Smooth muscle cell (in vitro differentiated cells): ENCODE data around the gene PELI1. TPM values are rescaled to one million over a fixed set of nuclear protein-coding genes. Genes with fewer than 3 reads are reported as not detected.
"Not testable (repeated sequence)": the region's sequence is repeated elsewhere in the genome, so short reads cannot be mapped to it uniquely, and the experiment has no call there.

Experiments
- DNase-seq: peaks from one replicate; lab custom pipeline; 2025; ENCODE audit not compliant: unreplicated experiment; lab: John Stamatoyannopoulos, UW
- H2AFZ ChIP-seq: fragments of 200-600 bp; sonication (generic); 2 replicates; pipeline ENCODE4 v1.6.0; 2016; ENCODE audit warnings: antibody characterized with exemption, low read depth, mild to moderate bottlenecking
- H3F3A ChIP-seq: fragments of 200-600 bp; sonication (generic); 2 replicates; pipeline ENCODE4 v1.6.0; 2017; ENCODE audit warnings: antibody characterized with exemption, low read depth
- H3K27ac ChIP-seq: fragments of 200-600 bp; sonication (generic); 2 replicates; pipeline ENCODE4 v1.5.1; 2016; ENCODE audit warnings: low read depth, mild to moderate bottlenecking
- H3K27me3 ChIP-seq: fragments of 200-600 bp; sonication (generic); 2 replicates; pipeline ENCODE4 v1.6.1; 2016; ENCODE audit warnings: low read depth, mild to moderate bottlenecking
- H3K36me3 ChIP-seq: fragments of 200-600 bp; sonication (generic); 2 replicates; pipeline ENCODE4 v1.5.1; 2016; ENCODE audit warnings: low read depth
- H3K4me1 ChIP-seq: fragments of 200-600 bp; sonication (generic); 2 replicates; pipeline ENCODE4 v1.5.1; 2016; ENCODE audit warnings: low read depth
- H3K4me2 ChIP-seq: fragments of 200-600 bp; sonication (generic); 2 replicates; pipeline ENCODE4 v1.6.0; 2016; ENCODE audit warnings: mild to moderate bottlenecking
- H3K4me3 ChIP-seq: fragments of 200-600 bp; sonication (generic); 2 replicates; pipeline ENCODE4 v1.5.1; 2016; ENCODE audit warnings: mild to moderate bottlenecking
- H3K79me2 ChIP-seq: fragments of 200-600 bp; sonication (generic); 2 replicates; pipeline ENCODE4 v1.6.0; 2016; ENCODE audit warnings: low read depth, mild to moderate bottlenecking
- H3K9ac ChIP-seq: fragments of 200-600 bp; sonication (generic); 2 replicates; pipeline ENCODE4 v1.6.0; 2016; ENCODE audit warnings: low read depth
- H3K9me3 ChIP-seq: fragments of 200-600 bp; sonication (generic); replicated peaks from 2 replicates; pipeline ENCODE4 v1.5.1; 2016; ENCODE audit warnings: low read depth
- H4K20me1 ChIP-seq: fragments of 200-600 bp; sonication (generic); 2 replicates; pipeline ENCODE4 v1.6.0; 2016; ENCODE audit warnings: low read depth
- CTCF ChIP-seq: fragments of 200-600 bp; sonication (generic); IDR thresholded peaks from 2 replicates; pipeline ENCODE4 v1.5.1; 2017; ENCODE audit warnings: borderline replicate concordance, mild to moderate bottlenecking, antibody characterized with exemption; ENCODE audit not compliant: insufficient read depth, poor library complexity, severe bottlenecking
- WGBS: methylation state at CpG from one replicate; pipeline ENCODE4 v1.1.7; 2016; ENCODE audit warnings: low lambda C conversion rate; 5-methylcytosine and 5-hydroxymethylcytosine counted together
- polyA plus RNA-seq: library from polyadenylated mRNA; unstranded; fragments of >200 nt; fragmentation: Nextera tagmentation; extraction: Ambion mirVana; gene quantifications from 2 replicates; pipeline ENCODE4 v1.2.1, GENCODE V29; 2016
- total RNA-seq: library from RNA; depleted of rRNA; stranded (reverse); fragments of >200 nt; gene quantifications from 2 replicates; pipeline ENCODE4 v1.2.3, GENCODE V29; 2014

Gene PELI1
- total and polyA plus RNA-seq, 2 experiments from 2014 or later = 16.2 to 61.0 TPM

- Histone ChIP-seq H3K27me3 (no peaks in the 10 kb centered on the region), H3K27ac (peak overlapping the region; percentile 78), H3F3A (peaks cover 10% of the 10 kb centered on the region), H3K4me3 (no peak overlapping the region), H3K79me2 (peaks cover 15% of the 10 kb centered on the region), H3K4me1 (no peaks in the 10 kb centered on the region), H2AFZ (no peak overlapping the region), H3K4me2 (peak overlapping the region; percentile 27), H4K20me1 (peaks cover 5% of the 10 kb centered on the region), H3K9ac (no peak overlapping the region), H3K9me3 (no peaks in the 10 kb centered on the region), H3K36me3 (no peaks in the 10 kb centered on the region)
- no peak for TF ChIP-seq CTCF
- 19% methylated on average over 1 of the region's 1 CpG for WGBS
- DNase-seq = no peak
Observed at GRCh38 chr2:64104933-64105332, 39.3 kb downstream of the PELI1 start.

DNA sequence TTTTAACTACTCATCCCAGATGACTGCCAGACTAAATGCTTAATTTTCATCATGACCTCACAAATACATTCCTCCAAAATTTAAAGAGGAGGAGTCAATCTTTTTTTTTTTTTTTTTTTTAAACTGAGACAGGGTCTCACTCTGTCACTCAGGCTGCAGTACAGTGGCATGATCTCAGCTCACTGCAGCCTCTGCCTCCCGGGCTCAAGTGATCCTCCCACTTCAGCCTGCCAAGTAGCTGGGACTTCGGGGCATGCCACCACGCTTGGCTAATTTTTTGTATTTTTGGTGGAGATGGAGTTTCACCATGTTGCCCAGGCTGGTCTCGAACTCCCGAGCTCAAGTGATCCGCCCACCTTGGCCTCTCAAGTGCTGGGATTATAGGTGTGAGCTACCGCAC is 41.5 kb downstream of the PELI1 start:
- H3K9me3 ChIP-seq, H3K36me3 ChIP-seq, H3K4me1 ChIP-seq, H4K20me1 ChIP-seq, DNase-seq, H3K79me2 ChIP-seq, H3K4me2 ChIP-seq, H2AFZ ChIP-seq, H3K4me3 ChIP-seq, H3K27me3 ChIP-seq, H3F3A ChIP-seq, H3K9ac ChIP-seq, H3K27ac ChIP-seq: not testable (repeated sequence)
- WGBS = 91% methylated on average over 7 of the region's 7 CpGs

DNA sequence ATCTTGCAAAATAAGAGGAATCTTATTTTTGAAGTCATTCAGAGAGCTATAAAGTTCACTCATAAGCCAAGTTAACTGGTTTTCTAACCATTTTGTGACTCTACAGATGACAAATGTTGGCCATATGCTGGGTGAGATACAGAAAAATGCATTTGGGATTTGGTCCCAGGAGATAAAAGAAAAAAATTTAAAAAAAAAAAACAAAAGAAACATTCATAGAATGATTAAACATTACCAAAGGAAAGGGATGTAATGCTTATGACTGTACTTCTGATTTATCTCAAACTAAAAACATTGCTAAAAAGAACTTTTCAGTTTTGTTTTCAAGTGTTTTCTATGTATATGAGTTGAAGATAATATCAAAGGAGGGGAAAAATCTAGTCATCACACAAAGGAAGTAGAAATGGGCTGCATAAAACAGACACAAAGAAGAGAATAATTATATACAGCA is 43.1 kb downstream of the PELI1 start:
- H3K27ac ChIP-seq = peak overlapping the region; percentile 34
- no peaks in the 10 kb centered on the region for H3K4me1 ChIP-seq
- no peak for TF ChIP-seq CTCF
- no peaks in the 10 kb centered on the region for H3F3A ChIP-seq
- no peak overlapping the region for H2AFZ ChIP-seq
- H4K20me1 ChIP-seq = no peaks in the 10 kb centered on the region
- H3K9me3 ChIP-seq = no peaks in the 10 kb centered on the region
- H3K4me3 ChIP-seq = no peak overlapping the region
- no peak overlapping the region for H3K4me2 ChIP-seq
- H3K36me3 ChIP-seq = peaks cover 12% of the 10 kb centered on the region
- DNase-seq = no peak
- no peaks in the 10 kb centered on the region for H3K27me3 ChIP-seq
- H3K79me2 ChIP-seq = no peaks in the 10 kb centered on the region
- H3K9ac ChIP-seq = no peak overlapping the region

DNA sequence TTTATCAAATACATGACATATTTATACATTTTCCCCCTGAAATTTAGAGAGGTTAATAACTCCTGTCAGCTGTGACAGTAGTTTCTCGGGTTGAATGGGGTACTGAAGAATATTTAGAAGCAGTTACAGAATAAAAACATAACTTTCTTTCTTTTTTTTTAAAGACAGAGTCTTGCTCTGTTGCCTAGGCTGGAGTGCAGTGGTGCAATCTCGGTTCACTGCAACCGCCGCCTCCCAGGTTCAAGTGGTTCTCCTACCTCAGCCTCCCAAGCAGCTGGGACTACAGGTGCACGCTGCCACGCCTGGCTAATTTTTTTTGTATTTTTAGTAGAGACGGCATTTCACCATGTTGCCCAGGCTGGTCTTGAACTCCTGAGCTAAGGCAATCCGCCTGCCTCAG is 43.6 kb downstream of the PELI1 start:
- not testable (repeated sequence) for H2AFZ ChIP-seq, H3K9me3 ChIP-seq, H3K4me3 ChIP-seq, H3K4me1 ChIP-seq, DNase-seq, H3K9ac ChIP-seq, H3F3A ChIP-seq, H4K20me1 ChIP-seq, H3K4me2 ChIP-seq, H3K27me3 ChIP-seq, H3K79me2 ChIP-seq
- Histone ChIP-seq H3K27ac (peak overlapping the region; percentile 34), H3K36me3 (peaks cover 18% of the 10 kb centered on the region)
- 98% methylated on average over 8 of the region's 8 CpGs for WGBS

GRCh38 chr2:64094663-64095382 is 49.4 kb downstream of the PELI1 start:
- WGBS = 92% methylated on average over 12 of the region's 12 CpGs
- no peak overlapping the region for H3K4me2 ChIP-seq
- no peak for TF ChIP-seq CTCF
- no peaks in the 10 kb centered on the region for H3K27me3 ChIP-seq
- peaks cover 32% of the 10 kb centered on the region for H3K36me3 ChIP-seq
- H4K20me1 ChIP-seq = no peaks in the 10 kb centered on the region
- no peak overlapping the region for H3K4me3 ChIP-seq
- H3K9me3 ChIP-seq = no peaks in the 10 kb centered on the region
- H2AFZ ChIP-seq = no peak overlapping the region
- H3K79me2 ChIP-seq = no peaks in the 10 kb centered on the region
- no peaks in the 10 kb centered on the region for H3K4me1 ChIP-seq
- no peaks in the 10 kb centered on the region for H3F3A ChIP-seq
- no peak overlapping the region for H3K9ac ChIP-seq
- H3K27ac ChIP-seq = no peak overlapping the region
- no peak for DNase-seq
